HTERT RPE-1 (cell line): ENCODE results near the gene PRELID3B.

ENCODE experiments used
- in situ Hi-C: fragments of 300-500 bp; cut with MboI; formaldehyde crosslinking; loops from 4 replicates; pipeline ENCODE4 v1.14.3; 2020; ENCODE audit warnings: low sequenced_read_pairs

The PRELID3B gene

DNA sequence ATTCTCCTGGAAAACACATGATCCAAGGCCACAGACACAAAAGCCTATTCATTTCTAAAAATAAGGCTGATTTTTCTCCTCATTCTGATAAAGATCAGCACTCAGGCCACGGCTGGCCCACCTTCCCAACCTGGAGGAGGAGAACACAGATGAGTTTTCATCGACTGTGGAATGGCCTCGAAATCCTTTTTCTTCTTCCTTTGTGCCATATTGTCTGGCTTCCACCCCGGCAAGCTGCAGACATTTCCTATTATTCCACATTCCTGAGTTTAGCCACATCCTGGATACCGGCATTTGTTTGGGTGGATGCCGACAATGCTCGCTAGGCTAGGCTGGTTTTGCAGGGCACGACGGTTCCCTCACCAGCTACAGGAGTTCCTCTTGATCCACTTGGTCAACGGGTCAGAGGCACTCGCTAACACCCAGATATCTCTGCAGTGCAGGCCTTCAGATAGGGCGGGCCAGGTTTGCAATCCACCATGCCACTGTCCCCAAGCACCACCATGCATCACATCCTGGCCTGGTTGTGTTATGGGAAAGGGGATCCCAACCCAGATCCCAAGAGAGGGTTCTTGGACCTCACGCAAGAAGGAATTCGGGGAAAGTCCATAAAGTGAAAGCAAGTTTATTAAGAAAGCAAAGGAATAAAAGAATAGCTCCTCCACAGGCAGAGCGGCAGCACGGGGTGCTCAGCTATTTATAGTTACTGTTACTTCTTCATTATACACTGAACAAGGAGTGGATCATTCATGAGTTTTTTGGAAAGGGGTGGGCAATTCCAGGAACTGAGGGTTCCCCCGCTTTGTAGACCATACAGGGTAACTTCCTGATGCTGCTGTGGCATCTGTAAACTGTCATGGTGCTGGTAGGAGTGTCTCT is 31.4 kb downstream of the PRELID3B start:
- in situ Hi-C loops: no loop called here

DNA sequence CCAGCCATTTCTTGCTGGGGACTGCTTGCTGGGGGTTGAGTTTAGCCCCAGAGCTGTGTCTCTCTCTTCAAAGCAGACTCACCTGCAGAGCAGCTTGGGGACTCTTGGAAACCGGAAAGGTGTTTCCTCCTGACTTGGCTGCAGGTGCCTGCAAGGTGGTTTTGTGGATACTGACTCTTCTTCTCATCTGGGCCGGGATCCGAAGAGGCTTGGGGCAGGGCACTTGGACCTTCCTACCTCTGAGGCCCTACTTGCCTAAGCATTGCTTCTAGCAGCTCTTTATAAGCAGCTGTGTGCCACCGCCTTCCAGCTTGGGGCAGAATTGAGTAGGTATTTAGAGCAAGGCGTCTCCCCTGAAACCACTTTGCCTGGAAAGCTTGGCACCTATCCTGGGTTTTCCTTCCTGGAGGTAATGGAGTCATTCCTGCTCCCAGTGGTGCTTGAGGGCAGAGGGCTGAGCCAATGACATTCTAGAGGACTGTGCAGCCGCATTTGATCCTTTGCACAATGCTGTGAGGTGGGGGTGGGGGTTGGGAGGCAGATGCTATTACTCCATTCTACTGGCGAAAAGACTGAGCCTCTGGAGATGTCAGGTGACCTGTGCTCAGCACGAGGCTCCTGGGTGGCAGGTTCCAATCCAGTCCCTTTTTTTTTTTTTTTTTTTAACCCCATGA is 32.1 kb downstream of the PRELID3B start:
- in situ Hi-C loops: no loop called here

DNA sequence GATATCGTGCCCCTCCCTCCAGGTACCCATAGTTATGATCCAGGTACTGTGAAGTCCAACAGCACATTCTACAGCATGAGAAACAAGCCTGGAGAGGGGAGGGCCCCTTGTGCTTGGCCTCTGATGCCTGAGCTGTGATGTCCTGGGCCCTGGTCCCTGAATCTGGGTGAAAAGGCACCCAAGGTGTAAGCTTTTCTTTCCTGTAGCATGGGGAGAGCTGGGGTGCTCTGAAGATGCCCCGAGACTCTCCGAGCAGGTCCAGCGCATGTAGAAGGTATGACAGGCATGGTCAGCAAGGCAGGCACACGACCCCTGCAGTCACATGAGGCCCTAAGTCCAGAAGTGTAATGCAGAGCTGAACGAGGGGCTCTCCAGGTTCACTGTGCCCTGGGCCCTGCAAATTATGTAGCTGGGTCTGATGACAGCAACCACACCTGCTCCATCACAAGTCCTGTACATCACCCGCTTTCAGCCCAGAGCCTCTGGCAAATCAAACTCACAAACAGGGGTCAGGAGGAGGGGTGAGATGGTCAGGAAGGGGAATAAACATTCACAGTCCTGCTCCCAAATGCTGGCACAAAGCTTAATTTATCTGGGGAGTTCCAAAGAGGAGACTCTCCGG is 33.8 kb downstream of the PRELID3B start:
- in situ Hi-C loops: no loop called here

DNA sequence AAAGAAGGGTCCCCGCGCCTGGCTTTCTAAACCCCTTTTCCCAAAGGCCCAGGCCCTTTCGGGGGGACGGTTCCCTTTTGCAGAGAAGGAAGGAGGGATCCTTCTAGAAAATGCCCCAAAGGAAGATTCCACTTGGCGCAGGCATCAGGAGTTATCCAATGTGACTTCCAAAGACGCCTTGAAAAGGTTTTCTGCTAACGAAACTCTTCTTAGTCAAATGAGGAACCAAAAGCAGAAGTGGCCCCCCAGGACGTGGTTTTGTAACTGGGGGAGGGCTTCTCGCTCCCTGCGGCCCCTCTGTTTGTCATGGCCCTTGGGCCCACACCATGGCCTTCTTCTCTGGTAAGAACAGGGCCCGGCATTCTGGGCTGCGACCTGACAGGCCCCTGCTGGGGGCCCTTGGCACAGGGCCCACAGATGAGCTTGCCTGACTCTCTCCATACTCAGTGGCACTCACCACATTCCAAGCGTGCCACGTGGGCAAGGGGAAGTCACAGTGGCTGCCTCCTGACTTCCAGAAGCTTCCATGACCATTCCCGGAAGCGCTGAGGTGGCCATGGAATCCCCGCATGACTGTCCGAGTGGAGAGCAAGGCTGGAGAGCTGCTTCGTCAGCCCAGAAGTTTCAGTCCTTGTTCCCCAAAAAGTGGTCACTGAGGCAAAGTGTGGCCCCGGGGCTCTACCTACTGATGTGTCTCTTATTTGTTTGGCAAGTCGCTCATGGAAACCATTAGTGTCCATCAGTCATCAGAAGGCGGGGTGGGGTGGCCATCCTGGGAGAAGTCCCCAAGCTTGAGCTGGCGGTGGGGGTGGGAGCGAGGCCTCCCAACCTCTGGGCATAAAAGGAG is 34.7 kb downstream of the PRELID3B start:
- in situ Hi-C loops: no loop called here

DNA sequence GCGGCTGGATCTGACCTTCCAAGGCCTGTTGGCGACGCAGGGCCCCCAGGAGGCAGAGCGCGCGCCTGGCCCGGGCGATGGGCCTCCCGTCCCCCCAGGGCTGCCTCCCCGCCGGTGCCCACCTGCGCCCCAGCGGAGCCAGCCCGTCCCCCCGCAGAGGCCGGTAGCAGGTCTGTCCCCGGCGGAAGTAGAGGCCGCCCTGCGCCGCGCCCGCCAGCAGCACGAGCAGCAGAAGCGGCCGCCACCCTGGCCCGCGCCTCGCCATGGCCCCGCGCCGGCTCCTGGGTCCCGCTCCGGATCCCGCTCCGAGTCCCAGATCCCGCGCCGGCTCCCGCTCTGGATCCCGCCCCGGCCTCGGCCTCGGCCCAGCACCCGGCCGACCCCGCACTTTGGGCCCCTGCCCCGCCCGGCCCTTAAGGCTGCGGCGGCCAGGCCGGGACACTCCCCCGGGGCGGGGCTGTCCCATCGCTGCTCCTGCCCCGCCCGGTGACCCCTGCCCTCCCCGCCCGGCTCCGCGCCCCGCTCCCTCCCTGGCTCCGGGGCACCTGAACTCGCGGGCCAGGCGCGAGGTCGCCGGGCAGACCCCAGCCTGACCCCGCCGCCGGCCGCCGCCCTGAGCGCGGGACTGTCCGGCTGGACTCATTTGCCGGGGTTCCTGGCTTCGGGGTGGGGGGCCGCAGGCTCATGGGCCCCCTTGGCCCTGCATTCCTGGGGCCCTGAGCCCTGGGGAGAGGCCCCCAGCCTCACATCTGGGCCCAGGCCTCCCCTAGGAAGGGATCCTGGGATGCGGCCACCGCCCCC is 35.5 kb downstream of the PRELID3B start, which contains the start of gene CTSZ:
Gene CTSZ, minus strand, starts transcription at position 391 of the 801 bp plus-strand sequence. Its CDS starts 126 bp downstream, at position 265.
- in situ Hi-C loops: no loop called here

DNA sequence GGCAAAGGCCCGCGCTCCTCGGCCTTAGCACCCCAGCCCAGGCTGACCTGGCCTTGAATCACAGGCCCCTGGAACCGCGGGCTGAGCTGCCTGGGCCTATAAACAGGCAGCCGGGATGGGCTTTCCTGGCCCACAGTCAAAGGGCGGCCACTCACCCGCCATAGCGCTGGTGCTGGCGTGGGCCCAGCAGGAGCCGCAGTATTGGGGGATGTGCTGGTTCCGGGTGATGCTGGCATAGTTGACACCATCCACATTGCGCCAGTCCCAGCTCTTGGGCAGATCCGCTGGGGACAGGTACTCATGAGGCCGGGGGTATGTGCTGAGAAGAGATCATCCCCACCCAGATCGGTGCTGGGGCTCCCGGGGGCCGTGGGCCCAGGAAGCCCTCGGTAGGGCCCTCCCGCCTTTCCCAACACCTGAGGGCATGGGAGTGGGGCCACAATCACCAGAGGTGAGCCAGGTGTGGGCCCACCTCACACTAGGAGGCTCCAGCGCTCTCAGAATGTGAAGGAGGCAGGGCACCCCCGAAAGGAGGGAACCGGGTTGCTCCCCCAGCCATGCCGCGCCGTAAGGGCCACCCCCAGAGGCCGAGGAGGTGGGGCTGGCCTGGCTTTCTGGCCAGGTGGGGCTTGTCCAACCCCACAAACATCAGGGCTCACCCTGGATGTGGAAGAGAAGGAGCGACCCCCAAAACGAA is 36.3 kb downstream of the PRELID3B start:
- in situ Hi-C loops: no loop called here

DNA sequence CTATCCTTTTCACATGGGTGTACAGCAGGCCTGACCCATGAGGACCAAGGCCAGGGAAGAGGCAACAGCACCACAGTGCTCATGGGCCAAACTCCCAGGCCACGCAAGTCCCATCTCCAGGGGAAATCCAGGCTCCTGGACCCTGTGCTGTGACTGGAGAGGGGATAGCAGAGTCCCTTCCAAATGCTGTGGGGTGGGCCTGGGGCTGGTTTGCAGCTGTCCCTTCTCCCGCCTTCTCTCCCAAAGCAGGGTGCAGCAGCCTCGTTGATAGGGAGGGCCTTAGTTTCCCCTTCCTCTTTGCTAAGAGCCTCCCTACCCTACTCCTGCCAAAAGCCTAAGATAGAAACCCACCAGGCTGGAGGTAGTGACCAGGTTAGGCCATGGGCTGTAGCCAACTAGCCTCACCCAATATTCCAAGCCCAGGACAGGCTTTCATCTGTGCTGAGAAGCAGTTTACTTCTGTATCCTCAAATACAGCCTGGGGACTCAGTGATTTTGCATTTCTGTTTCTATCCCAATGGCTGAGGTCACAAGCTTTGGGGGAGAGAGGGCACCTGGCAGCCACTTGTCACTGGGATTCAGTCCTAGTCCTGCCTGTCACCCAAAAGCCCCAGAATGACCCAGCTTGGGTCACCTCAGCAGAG is 36.9 kb downstream of the PRELID3B start:
- in situ Hi-C loops: no loop called here

DNA sequence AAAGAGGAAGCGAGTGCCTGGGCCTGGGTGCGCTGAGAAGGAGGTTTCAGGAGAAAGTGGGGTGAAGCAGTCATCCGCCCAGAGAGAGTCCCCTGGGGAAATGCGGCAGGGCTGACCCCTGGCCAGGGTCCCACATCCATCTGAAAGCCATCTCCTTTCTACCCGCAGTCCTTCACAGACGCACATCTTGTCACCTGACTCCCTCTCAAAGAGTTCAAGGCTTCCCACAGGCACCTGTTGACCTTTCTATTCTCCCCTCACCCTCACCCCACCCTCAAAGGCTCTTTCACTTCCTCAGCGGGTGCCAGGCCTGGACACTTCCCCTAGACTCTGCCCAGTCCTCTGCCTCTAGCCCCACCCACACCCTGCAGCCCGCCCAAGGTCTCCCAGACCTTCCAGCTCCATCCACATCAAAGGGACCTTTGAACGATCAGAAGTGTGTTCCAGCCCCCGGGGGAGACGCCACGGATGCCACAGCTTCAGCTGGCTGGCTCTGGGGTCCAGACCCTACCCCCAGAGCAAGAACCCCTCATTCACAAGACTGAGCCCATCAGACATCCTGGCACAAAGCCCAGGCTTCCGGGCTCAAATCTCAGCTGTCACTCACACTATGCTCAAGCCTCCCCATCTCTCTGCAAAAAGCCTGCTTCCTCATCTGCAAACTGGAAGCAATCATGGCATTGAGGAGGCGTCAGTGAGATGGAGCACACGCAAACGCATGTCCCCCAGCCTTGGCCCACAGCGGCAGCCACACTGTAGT is 37.6 kb downstream of the PRELID3B start:
- in situ Hi-C loops: no loop called here

DNA sequence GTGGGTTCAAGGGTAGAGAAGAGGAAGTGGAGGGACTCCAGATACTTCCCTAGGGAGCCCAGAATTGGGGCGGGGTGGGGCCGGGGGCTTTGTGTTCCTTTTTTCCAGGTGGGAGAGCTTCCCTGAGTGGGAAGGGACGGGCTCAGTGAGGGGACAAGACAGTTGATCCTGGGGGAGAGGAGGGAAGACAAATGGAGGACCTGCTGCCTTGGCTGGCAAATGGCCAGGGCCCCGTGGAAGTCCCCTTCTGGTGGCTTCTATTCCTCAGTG is 38.2 kb downstream of the PRELID3B start:
- in situ Hi-C loops: no loop called here

DNA sequence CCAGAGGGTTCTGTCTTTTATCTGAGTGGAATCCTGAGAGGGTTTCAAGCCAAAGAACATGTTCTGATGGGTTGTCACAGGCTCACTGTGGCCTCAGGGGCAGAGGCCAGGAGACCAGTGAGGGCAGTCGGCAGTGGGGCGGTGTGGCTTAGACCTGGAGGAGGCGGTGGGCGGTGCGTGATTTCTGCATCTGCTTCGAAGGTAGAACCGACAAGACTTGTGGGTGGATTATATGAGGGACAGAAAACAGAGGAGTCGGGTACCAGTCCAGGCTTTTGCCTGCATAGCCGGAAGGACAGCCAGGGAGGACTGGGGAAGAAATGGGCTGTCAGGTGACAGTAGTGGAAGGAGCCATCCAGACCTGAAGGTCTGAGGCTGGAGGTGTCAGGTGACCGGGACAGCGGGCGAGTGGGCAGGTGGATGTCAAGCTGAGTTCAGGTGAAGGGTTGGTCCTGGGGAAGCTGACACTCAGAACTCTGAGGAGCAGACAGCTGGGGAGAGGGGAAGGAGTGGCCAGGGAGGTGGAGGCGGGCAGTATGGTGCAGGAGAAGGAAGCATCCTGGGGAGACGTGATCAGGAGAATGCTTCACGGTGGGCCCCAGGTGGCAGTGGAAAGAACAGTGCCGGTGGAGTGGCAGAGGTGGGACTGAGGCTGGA is 38.6 kb downstream of the PRELID3B start:
- in situ Hi-C loops: no loop called here

DNA sequence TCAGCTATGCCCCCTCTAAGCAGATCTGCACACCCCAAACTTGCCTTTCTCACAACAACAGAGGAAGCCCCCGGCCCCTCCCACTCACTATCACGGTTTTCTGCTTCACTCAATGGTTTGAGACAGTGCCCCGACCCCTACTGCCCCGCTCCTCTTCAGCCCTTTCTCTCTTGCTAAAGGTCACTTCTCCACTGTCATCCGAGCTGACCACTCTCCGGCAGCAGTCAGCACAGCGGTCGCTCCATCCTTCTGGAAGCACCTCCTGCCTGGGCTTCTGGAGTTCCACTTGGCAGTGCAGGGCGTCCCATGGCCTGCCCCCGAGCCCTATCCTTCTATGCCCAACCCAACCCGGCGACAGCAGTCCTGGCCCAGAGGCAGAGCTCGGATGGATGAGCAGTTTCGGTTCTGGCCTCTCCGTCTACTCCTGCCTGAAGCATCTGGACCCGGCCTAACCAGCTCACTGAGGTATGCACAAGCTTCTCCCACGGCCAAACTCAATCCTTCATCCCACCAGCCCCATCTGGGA is 39.6 kb downstream of the PRELID3B start:
- in situ Hi-C loops: no loop called here

DNA sequence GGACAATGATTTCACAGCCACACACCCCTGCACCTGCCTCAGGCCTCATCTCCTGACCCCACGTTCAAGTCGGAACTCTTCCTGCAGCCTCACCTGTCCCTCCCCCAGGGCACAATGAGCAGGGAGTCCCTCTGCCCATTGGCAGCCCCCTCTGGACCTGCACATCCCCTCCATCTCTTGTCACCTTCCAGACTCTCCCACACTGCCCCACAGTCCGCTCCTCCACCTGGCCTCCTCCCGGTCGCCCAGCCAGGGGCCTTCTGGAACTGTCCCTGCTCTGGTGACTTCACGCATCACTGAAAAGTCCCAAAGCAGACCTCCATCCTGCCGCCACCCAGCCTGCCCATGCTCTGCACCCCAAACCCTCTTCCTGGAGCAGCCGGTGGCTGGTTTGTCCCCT is 40.2 kb downstream of the PRELID3B start:
- in situ Hi-C loops: no loop called here

DNA sequence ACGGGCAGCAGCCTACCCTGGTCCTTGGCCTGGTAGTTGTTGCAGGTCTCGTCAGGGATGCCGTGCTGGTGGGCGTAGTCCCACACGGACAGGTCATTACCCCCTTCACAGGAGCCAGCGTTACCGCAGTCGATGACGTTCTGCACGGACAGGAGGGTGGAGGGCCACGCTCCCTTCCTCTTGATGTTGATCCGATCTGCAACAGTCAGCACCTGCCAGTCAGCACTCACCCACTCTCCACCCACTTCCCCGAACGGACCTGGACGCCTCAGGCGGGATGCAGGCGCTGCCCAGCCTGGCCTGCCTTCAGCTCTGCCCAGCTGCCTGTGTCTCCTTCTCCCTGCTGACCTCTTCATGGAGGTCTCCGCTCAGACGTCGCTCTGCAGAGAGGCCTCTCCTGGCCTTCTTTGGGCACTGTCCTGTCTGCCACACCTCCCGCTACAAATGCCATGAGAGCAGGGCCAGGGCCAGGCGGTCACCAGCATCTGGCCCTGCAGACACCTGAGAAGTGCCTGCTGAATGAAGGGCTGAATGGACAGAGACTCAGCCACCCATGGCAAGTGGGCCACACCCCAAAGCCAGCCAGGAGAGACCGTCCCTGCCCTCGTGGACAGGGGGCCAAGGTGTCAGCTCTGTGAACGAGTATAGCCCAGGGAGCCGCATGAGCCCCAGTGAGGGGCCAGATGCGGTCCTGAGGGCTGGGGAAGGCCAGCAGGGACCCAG is 41.0 kb downstream of the PRELID3B start:
- in situ Hi-C loops: no loop called here

DNA sequence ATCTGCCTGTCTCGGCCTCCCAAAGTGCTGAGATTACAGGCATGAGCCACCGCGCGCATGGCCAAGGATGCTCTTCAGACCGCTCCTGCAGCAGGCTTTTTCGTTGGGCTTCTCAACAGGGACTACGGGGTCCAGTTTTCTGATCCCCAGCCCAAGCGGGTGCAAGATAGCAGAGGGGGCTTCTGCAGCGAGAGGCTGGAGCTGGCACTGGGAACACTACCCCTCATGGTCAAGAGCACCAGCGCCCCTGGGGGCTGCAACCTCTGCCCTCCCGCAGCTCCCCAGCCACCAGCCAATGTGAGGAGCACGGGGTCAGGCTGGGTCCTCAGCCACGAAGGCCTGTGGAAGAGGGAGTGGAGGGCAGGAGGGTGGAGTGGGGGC is 41.5 kb downstream of the PRELID3B start:
- in situ Hi-C loops: no loop called here

DNA sequence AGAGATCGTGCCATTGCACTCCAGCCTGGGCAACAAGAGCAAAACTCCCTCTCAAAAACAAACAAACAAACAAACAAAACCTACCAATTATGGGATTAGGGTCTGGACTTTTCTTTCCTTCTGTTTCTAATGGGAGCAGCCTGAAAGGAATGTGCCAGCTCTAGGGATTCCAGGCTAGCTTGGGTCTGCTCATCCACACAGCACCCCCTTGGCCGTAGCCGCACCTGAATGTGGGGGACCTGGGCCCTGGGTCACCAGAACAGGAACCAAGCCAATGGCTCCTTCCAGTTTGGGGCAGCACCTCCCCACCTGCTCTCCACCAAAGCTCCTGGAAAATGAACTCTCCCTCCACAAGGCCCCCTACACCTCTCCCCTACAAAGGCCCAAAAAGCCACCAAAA is 42.3 kb downstream of the PRELID3B start:
- in situ Hi-C loops: no loop called here

DNA sequence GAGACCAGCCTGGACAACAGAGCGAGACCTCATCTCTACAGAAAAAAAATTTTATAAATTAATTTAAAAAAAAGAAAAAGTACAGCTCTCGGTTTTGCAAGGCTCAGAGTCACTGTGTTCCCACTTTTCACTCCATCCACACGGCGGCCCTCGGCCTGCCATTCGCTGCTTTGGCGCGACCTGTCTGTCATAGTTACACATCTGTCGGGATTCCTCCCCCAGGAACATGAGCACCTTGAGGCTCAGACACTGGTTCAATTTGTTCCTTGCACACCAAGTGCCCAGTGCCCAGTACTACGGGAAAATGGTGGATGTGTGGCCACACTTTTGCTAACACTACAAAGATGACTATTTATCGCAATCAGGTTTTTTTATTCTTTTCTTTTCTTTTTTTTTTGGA is 43.9 kb downstream of the PRELID3B start:
- in situ Hi-C loops: no loop called here

DNA sequence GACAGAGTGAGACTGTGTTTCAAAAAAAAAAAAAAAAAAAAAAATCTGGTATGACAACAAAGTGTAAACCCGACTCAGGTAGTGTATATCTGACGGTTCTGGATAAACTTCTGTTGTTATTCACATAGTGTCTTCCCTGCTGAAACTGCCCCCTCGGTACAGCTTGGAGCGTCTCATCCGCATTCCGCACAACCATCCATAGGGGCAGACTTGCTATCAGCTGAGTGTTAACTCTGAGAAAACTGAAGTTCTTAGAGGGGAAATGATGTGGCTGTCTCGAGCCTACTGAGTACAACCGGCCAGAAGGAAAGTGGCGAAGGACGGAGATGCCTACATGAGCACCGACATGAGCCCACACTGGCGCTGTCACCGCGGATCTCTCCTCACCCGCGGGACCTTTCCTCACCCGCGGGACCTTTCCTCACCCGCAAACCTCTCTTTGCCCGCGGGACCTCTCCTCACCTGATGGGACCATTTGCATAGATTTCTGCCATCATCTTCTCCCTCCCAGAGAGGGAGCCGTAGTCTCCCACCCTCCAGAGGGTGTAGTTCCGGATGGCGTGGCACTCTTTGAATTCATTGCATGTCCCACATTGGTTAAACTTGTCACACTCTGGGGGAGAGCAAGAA is 45.3 kb downstream of the PRELID3B start:
- in situ Hi-C loops: no loop called here
